Gastroesophageal sphincter (tissue), 4 donors: Measurements from ENCODE around the gene FYN. TPM values are rescaled to one million over a fixed set of nuclear protein-coding genes. Genes with fewer than 3 reads are reported as not detected.

ENCODE experiments used
- ATAC-seq: fragments of 150-250 bp; one replicate; pipeline ENCODE4 v1.9.1; 2016; ENCODE audit warnings: mild to moderate bottlenecking, moderate library complexity
- H3K27ac ChIP-seq, 4 donors: fragments of 200-600 bp; sonication (generic) in 3 of 4; 1 replicate in 3 of 4; 2 replicates in 1 of 4; pipeline ENCODE4 v1.5.1; 2016 to 2019
- H3K27me3 ChIP-seq: fragments of 200-600 bp; sonication (generic); one replicate; pipeline ENCODE4 v1.5.1; 2019
- H3K36me3 ChIP-seq, 2 donors: fragments of 200-600 bp; sonication (generic); one replicate each; pipeline ENCODE4 v1.5.1; 2019; ENCODE audit warnings: control low read depth in 1 of 2
- H3K4me1 ChIP-seq, 3 donors: fragments of 200-600 bp; sonication (generic); 1 replicate in 2 of 3; 2 replicates in 1 of 3; pipeline ENCODE4 v1.5.1; 2016 to 2019; ENCODE audit warnings: control low read depth in 2 of 3
- H3K4me3 ChIP-seq, 2 donors: fragments of 200-600 bp; sonication (generic); one replicate each; pipeline ENCODE4 v1.5.1; 2019; ENCODE audit warnings: mild to moderate bottlenecking in 1 of 2, moderate library complexity in 1 of 2
- H3K9me3 ChIP-seq, 3 donors: fragments of 200-600 bp; sonication (generic); one replicate each; pipeline ENCODE4 v1.5.1; 2017 to 2019; ENCODE audit warnings: control low read depth in 2 of 3
- CTCF ChIP-seq, 4 experiments: fragments of 200-600 bp in 2 of 4; fragments of 450-650 bp in 2 of 4; sonication (generic) in 1 of 4; IDR thresholded peaks; one replicate each; pipeline ENCODE4 v1.5.1; 2017 to 2019; ENCODE audit warnings: antibody characterized with exemption in 4 of 4, mild to moderate bottlenecking in 2 of 4, moderate library complexity in 2 of 4
- EP300 ChIP-seq: sonication (generic); formaldehyde crosslinking; IDR thresholded peaks from one replicate; pipeline ENCODE4 v1.6.1; 2017; ENCODE audit warnings: antibody characterized with exemption, mild to moderate bottlenecking
- POLR2A ChIP-seq, 2 donors: fragments of 450-650 bp; IDR thresholded peaks; one replicate each; pipeline ENCODE4 v1.6.1; 2017; ENCODE audit warnings: antibody characterized with exemption in 2 of 2, mild to moderate bottlenecking in 2 of 2, moderate library complexity in 1 of 2
- POLR2AphosphoS5 ChIP-seq: sonication (generic); formaldehyde crosslinking; IDR thresholded peaks from one replicate; pipeline ENCODE4 v1.6.1; 2017; ENCODE audit warnings: antibody characterized with exemption
- WGBS, 2 donors: methylation state at CpG; one replicate each; pipeline ENCODE4 v1.1.5; 2018; ENCODE audit warnings: low coverage in 1 of 2; 5-methylcytosine and 5-hydroxymethylcytosine counted together
- total RNA-seq, 4 donors: library from RNA; depleted of rRNA; stranded (reverse); fragments of >200 nt; gene quantifications; one replicate each; pipeline ENCODE4 v1.1.0, GENCODE V29; 2016

The FYN gene
- total RNA-seq, 4 donors from 2014 or later = 58.6 to 101 (median 69.9) TPM

- H3K4me3 ChIP-seq = no peak overlapping the region
- no peak for ATAC-seq
- H3K9me3 ChIP-seq = no peaks in the 10 kb centered on the region
- no peaks in the 10 kb centered on the region for H3K27me3 ChIP-seq
- 85 to 89% methylated on average over 7 to 10 of the region's 10 CpGs for WGBS, 2 donors
- TF ChIP-seq CTCF (IDR thresholded peaks at IDR 0.05) (no peak), EP300 (no peak), POLR2A (IDR thresholded peaks at IDR 0.05) (no peak), POLR2AphosphoS5 (no peak)
- H3K4me1 ChIP-seq = peaks cover 0 to 24% (median 0%) of the 10 kb centered on the region in 3 donors
- no peak overlapping the region for H3K27ac ChIP-seq
- H3K36me3 ChIP-seq = no peaks in the 10 kb centered on the region
These were observed 62.7 kb downstream of the FYN start for GRCh38 chr6:111810294-111811131.

GRCh38 chr6:111809766-111810165 is 63.5 kb downstream of the FYN start:
- no peaks in the 10 kb centered on the region for H3K27me3 ChIP-seq
- no peak overlapping the region for H3K27ac ChIP-seq
- H3K4me3 ChIP-seq = no peak overlapping the region
- H3K4me1 ChIP-seq = peaks cover 0 to 32% (median 2%) of the 10 kb centered on the region in 3 donors
- TF ChIP-seq POLR2AphosphoS5 (no peak), CTCF (IDR thresholded peaks at IDR 0.05) (no peak), POLR2A (IDR thresholded peaks at IDR 0.05) (no peak), EP300 (no peak)
- no peaks in the 10 kb centered on the region for H3K36me3 ChIP-seq
- no peaks in the 10 kb centered on the region for H3K9me3 ChIP-seq
- no peak for ATAC-seq

- TF ChIP-seq POLR2AphosphoS5 (no peak), EP300 (no peak), POLR2A (IDR thresholded peaks at IDR 0.05) (no peak), CTCF (IDR thresholded peaks at IDR 0.05) (no peak)
- Histone ChIP-seq H3K9me3 (no peaks in the 10 kb centered on the region), H3K36me3 (no peaks in the 10 kb centered on the region), H3K27ac (no peak overlapping the region), H3K27me3 (no peaks in the 10 kb centered on the region), H3K4me3 (no peak overlapping the region), H3K4me1 (peaks cover 0 to 33% (median 3%) of the 10 kb centered on the region in 3 donors)
- 72 to 100% methylated on average over 3 to 5 of the region's 5 CpGs for WGBS, 2 donors
- ATAC-seq = no peak
These were observed 64.0 kb downstream of the FYN start for GRCh38 chr6:111809264-111809663.

GRCh38 chr6:111808493-111808892 is 64.8 kb downstream of the FYN start:
- Histone ChIP-seq H3K27ac (no peak overlapping the region), H3K4me1 (peaks cover 0 to 41% (median 6%) of the 10 kb centered on the region in 3 donors), H3K27me3 (no peaks in the 10 kb centered on the region), H3K36me3 (no peaks in the 10 kb centered on the region), H3K9me3 (no peaks in the 10 kb centered on the region), H3K4me3 (no peak overlapping the region)
- WGBS, 2 donors = 100% methylated on average over 4 to 5 of the region's 5 CpGs
- TF ChIP-seq EP300 (no peak), POLR2A (IDR thresholded peaks at IDR 0.05) (no peak), CTCF (IDR thresholded peaks at IDR 0.05) (no peak), POLR2AphosphoS5 (no peak)
- ATAC-seq = no peak
